ENCODE measurements around the gene STS.

The STS gene, protein sequence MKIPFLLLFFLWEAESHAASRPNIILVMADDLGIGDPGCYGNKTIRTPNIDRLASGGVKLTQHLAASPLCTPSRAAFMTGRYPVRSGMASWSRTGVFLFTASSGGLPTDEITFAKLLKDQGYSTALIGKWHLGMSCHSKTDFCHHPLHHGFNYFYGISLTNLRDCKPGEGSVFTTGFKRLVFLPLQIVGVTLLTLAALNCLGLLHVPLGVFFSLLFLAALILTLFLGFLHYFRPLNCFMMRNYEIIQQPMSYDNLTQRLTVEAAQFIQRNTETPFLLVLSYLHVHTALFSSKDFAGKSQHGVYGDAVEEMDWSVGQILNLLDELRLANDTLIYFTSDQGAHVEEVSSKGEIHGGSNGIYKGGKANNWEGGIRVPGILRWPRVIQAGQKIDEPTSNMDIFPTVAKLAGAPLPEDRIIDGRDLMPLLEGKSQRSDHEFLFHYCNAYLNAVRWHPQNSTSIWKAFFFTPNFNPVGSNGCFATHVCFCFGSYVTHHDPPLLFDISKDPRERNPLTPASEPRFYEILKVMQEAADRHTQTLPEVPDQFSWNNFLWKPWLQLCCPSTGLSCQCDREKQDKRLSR

DNA sequence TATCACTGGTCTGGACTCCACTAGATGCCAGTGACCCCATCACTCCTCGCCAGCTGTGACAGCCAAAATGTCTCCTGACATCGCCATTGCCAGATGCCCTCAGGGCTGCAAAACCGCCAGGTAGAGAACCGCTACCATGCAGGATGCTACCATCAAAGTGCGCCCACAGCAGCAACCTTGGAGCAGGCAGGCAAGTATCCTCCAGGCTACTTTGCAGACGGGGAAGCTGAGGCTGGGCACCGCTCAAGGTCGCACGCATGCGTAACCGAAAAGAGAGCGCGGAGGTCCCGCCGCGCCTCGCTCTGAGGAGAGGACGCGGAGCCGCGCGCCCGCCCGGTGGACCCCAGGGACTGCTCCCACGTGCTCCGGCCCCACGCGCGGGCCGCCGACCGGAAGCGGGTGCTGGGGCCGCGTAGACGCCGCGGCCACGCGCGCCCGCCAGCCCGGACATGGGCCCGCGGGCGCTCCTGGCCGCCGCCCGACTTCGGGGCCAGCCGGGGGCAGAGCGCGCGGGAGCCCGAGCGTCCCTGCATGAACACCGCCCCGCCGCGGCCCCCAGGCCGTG lies at the start of gene STS:
TSS of gene STS (plus strand) at position 300 of the 565 bp plus-strand sequence. CDS start 105,488 bp downstream, outside the sequence.
- peak in 1 of 2 experiments; percentile 15 for DNase-seq

DNA sequence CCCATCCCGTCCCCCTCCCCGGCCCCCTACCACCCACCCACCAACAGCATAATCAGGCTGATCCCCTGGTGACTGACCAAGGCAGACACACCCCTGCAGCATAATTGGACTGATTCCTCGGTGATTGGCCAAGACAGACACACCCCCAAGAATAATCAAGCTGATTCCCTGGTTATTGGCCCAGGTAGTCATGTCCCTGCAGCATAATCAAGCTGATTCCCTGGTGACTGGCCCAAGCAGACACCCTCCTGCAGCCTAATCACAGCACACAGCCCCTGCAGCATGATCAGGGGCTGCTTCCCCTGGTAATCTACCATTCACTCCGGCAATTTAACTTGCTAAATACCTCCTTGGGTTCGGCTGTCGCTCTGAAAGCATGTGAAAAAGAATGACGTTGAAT lies 47.5 kb upstream of the STS start:
- DNase-seq, result no peak

DNA sequence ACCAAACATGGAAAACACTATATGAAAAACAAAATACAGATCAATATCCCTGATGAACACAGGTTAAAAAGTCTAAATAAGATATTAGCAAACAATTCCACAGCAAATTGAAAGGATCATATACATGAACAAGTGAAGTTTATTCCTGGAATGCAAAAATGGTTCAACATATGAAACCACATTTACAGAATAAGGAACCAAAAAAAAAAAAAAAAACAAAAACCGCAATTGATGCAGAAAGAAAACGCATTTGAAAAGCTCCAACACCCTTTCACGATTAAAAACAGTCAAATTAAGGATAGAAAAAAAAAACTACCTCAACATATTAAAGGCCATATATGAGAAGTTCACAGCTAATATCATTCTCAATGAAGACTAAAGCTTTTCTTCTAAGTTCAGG lies 45.4 kb upstream of the STS start:
- no peak for DNase-seq

DNA sequence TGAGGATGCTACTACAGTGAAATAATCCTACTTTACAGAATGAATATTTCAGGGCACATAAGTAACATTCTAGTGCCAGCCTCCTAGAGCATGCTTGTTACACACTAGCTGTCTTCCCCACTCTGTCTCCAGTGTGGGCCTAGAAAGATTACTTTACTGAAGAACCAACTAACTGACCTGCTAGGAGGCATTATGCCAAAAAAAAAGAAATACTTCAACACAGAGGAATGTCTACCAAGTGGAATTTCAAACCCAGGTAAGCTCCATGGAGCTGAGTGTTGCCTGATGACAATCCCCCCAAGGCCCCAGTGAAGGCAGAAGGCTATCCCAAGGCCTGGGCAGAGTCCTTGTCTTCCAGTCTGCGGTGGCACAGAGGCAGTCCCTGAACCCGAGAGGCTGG lies 40.9 kb upstream of the STS start:
- DNase-seq, result no peak

DNA sequence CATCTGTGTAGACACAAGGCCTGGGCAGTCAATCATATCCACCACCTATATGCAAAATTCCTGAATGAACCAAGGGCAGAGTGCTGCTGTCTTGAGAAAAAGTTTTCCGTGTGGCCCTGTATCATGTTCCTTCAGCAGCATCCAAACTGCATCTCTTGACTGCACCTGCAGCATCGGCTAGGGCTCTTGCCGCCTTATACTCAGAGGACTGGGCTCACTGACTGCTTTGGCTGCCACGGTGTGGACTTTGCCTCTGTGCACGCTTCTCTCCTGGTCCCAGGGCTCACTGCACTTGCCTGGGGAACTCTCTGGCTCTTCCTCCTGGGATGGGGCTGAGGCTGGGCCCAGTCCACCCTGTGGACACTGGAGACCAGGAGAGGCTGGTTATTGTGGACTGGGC lies 39.5 kb upstream of the STS start:
- no peak for DNase-seq

DNA sequence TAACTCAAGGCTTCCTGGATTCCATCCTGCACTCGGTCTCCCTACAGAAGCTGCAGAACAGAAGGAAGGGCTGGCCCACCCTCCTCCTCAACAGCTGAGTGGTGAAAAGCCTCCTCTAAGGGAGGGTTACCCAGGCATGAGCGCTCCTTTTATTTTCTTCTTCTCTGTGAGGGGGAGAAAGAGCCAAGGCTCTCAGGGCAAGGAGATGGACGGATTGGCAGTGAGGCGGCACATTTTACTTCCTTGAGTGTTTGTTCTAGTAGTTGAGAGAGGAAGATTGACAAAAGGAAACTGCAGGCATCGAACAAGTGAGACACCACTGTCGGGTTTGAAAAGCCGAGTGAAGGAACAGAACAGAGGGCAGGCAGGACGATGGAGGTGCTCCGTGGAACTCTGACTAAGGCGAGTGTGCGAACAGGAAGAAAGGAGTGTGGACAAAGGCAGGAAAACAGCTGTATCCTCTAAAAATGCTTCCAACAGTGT lies 38.4 kb upstream of the STS start:
- no peak for DNase-seq

DNA sequence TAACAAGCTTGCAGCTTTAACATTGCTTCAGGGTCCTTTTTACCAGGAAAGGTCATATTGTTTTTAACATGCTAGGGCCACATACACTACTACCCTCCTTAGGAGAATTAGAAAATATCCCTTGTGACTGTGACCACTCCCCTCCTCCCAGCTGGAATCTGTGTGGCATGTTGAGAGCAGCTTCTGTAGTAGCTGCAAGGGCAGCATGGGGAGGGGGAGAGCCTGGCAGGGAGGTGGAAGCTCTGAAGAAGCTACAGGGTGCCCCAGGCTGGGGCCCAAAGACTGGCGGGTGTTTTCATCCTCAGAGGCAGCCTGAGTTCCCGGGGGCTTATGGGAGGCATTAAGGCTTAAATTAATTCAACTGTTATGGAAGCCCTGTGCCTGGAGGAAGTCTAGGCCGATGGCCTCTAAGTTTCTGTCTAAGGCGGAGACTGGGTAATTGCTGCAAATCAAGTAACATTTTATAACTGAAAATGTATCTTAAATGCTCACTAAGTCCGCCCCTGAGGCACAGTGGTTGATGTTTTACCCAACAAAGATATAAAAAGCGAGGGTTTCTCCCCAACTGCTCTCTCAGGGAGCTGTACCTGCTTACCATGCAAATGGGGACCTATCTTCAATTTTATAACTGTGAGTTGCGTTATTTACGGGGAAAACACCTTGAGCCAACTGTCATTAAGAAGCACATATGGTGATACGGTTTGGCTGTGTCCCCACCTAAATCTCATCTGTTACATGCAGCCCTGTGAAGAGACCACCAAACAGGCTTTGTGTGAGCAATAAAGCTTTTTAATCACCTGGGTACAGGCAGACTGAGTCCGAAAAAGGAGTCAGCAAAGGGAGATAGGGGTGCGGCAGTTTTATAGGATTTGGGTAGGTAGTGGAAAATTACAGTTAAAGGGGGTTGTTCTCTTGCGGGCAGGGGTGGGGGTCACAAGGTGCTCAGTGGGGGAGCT lies 37.4 kb upstream of the STS start:
- DNase-seq, result no peak

DNA sequence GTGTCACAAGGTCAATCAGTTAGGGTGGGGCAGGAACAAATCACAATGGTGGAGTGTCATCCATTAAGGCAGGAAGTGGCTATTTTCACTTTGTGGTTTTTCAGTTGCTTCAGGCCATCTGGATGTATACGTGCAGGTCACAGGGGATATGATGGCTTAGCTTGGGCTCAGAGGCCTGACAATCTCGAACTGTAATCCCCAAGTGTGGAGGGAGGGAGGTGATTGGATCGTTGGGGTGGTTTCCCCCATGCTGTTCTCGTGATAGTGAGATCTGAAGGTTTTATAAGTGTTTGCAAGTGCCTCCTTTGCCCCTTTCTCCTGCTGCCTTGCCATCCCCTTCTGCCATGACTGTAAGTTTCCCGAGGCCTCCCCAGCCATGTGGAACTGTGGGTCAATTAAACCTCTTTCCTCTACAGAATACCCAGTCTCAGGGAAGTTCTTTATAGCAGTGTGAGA lies 36.7 kb upstream of the STS start:
- no peak for DNase-seq

DNA sequence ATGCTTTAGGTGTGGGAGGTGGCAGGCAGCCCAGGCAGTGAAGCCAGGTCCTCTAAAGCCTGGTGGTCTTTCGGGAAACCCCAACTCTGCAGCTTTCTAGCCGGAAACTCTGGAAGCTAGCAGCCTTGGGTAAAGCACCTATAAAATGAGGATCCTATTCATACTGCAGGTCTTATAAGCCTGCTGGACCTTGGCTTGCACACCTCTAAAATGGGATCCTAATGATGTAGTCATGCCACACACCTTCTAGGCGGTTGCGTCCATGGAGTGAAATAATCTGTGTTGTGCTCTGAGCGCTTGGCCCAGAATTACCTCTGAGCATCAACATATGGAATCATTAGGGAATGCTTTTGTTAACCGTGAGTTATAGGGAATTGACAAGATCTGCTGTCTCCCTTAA lies 36.0 kb upstream of the STS start:
- no peak for DNase-seq

DNA sequence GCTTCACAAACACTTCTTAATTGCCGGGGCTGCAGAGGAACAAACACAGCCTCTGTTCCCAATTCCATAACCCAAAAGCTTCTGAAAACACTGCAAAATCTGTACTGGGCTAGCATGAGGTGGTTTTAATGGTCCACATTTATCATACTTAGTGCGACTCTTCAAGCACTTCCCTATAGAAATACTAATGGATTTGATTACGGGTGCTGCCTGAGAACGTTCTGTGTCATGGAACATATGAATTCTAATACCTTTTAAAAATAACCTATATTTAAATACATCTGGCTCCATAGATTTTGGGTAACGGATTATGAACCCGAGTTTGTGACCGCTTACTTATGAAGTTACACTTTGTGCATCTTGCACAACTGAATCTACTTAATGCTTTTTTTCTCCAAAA lies 35.4 kb upstream of the STS start:
- DNase-seq, result no peak

DNA sequence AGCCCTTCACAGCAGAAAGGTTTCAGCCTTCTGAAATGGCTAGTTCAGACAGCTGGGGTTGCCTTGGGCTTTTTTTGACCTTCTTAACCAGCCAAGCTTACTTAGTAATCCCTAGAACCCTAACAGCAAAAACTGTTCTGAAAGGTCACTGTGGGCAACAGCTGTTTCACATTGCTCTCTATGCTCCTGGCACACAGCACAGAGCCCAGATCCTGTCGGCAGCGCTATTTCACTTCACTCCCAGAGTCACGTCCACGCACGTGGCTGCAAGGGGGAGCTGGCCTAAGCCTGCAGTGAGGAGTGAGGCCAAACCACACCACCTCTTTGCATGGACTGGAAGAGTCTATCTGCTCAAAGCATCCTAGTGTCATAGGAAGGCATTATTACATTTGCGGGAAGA lies 32.0 kb upstream of the STS start:
- no peak for DNase-seq

DNA sequence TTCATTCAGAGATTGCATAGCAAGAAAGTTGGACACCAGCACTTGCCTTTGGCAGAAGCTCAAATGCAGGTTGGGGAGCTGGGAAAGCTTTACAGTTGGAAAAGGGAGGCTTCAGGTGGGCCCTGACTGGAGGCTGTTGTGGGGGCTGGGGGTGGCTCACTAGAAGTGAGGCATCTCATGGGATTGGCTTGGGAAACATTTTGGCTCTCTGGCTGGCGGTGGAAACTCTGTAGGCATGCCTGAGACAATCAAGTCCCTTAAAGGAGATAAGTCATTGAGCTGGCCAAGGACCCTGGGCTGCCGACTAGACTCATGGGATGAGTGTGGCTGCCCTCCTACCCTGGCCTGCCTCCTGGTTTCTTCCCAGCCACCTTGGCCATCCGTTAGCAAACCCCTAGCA lies 31.4 kb upstream of the STS start:
- no peak for DNase-seq

DNA sequence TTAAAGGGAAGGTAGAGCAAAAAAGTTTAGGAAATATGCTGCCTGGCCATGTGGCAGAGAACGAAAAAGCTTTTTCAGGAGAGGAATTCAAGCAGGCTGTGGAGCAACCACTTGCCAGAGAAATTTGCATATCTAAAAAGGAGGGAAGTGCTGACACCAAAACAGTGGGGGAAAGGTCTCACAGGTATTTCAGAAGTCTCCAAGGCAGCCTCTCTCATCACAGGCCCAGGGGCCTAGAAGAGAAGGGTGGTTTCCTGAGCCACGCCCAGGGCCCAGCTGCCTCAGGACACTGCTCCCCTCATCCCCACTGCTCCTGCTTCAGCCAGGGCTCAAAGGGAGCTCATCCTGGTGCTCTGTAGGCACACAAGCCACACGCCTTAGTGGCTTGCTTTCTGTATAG lies 29.9 kb upstream of the STS start:
- no peak for DNase-seq

DNA sequence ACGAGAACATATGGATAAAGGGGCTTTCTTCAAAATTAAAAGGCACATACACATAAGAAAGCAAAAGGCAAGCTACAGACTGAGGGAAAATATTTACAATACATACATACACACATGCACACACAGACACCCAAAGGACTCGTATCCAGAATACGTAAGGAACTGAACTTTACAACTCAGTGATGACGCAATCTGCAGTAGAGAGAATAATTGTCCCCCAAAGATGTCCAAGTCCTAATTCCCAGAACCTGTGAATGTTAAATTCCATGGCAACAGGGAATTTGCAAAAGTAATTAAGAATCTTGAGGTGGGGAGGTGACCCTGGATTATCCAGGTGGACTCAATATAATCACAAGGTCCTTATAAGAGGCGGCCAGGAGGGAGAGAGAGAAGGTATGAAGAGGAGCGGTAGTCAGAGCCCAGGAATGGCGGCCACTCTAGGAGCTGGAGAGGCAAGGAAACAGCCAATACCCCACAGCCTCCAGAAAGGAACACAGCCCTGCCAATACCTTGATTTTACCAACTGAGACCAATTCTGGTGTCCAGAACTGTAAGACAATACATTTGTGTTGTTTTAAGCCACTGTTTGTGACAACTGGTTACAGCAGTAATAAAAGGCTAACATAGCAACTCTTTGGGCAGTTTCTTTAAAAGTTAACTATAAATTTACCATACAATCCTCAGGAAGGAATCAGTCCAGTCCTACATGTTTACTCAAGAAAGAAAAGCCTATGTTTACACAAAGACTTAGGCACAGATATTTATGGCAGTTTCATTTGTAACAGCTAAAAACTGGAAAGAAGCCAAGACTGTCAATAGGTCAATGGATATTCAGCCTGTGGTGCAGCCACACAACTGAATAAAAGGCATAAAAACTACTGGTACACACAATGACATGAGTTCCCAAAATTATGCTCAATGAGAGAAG lies 27.3 kb upstream of the STS start:
- DNase-seq, result peak; percentile 32 to 53

DNA sequence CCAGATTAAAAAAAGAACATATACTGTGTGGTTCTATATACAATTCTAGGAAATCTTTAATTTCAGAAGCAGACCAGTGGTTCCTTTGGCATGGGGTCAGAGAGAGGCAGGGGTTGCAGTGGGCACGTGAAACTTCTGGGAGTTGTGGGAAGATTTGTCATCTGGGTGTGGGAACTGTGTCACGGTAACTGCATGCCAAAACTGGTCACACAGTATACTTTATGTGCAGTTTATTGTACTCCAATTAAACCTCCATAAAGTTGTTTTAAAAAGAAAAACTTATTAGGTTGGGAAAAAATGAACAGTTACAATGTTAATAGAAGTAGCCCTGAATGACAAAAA lies 26.7 kb upstream of the STS start:
- no peak for DNase-seq

DNA sequence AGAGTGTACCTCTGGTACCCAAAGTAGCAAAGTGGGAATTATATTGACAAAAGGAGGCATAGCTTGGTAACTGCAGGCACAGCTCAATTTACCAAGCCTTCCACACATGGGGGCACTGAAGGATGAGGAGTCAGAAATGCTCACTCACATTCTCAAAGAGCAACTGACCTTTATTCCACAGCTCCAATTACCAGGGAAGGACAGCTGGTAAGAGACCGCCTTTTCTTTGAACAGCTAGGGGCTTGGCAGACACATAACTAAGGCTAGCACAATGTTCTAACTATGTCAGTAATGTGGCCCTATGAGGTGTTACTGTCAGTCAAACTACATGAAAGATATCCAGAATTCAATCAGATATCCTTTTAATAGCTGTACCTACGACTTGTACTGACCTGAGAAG lies 20.5 kb upstream of the STS start:
- no peak for DNase-seq

DNA sequence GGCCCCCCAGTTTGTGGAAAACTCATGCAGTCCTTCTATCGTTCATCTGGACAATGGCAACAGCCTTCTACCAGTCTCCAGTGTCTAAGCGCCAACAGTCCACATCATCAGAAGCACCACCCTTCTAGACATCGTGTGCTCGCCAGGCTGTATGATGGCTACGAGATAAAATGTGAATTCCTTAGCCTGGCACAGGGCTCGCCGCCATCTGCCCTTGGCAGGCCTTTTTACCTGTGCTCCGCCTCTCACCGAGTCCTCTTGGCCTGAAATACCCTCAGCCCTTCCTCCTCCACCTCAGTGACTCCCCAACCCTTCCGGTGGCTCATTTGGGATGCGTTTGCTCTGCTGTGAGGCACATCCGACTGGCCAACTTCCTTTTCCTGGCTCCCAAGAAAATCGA lies 15.9 kb upstream of the STS start:
- no peak for DNase-seq

DNA sequence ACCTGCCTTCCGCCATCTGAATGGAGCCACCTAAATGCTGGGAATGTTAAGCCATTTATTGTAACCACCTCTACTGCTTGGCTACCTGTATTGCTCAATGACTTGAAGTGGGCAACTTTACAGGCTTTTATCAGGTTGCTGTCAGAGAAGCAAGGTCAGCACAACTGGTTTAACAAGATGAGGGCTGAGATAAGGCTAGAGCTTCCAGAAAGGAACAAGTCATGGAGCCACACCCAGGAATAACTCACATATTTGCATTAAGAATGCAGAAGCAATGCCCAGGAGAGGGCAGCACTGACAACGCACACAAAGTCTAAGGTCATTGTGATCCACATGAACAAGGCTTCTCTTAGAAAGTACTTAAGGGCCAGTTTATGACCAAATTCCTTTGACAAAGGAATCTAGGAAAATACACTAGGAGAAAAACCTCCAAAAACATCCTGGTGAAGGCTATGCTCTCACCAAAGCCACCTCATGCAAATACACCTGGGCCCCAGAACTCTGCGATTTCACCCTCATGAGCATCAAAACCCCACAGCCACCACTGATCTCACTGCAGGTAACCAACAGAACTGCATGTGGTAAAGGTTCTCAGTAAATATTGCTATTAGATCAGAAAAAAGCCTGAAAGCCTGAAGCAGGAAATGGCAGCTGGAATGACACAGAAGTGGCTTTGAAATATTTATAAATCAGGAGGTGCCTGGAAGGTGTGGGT lies 15.0 kb upstream of the STS start:
- peak in 1 of 2 experiments; percentile 4 for DNase-seq

DNA sequence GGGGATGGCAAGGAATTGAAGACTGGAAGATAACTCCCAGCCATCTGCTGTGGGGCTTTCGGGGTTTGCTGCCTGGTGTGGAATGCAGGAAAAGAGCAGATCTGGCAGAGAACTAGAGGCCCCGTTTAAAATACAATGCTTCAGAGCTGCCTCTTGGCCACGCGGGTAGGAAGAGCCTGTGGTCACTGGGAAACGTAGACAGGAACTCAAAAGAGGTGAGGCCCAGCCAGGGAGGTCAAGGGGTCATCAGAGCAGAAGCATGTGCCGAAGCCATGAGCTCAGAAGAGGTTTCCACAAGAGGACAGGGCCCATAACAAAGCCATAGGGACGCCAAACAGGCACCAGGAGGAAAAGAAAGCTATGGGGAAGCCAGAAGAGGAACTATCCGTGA lies 14.5 kb upstream of the STS start:
- no peak for DNase-seq

DNA sequence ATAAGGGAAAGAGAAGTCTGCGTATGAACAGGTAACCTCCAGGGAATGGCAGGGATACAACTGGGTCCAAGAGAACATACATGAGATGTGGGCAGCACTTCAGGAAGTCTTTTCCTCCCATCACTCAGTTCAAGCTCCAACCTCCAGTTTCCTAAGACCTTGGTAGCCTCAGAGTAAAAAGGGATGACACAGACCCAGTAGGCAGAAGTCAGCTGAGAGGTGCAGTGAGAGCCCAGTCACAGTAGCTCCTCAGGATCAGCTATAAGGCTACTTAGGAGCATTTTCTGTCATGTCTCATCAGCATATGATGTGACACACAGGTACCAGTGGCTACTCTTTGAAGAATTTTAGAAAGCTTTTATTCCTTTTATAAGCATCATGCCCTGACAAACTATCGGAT lies 12.5 kb upstream of the STS start:
- no peak for DNase-seq

All from SHP77 (cell line).